Hepatocyte (in vitro differentiated cells): ENCODE results near the gene DTX1. TPM values are rescaled to one million over a fixed set of nuclear protein-coding genes. Genes with fewer than 3 reads are reported as not detected.

Experiments
- DNase-seq: peaks from one replicate; pipeline ENCODE4 v3.0.0-alpha.2; 2016; ENCODE audit warnings: low spot score
- H2AFZ ChIP-seq: fragments of 200-600 bp; sonication (generic); 2 replicates; pipeline ENCODE4 v1.6.0; 2016; ENCODE audit warnings: antibody characterized with exemption, mild to moderate bottlenecking
- H3K27ac ChIP-seq: fragments of 200-600 bp; sonication (generic); 2 replicates; pipeline ENCODE4 v1.5.1; 2016; ENCODE audit warnings: mild to moderate bottlenecking
- H3K27me3 ChIP-seq: fragments of 200-600 bp; sonication (generic); 2 replicates; pipeline ENCODE4 v1.6.1; 2016
- H3K36me3 ChIP-seq: fragments of 200-600 bp; sonication (generic); replicated peaks from 2 replicates; pipeline ENCODE4 v1.5.1; 2016; ENCODE audit warnings: low read depth; ENCODE audit not compliant: insufficient read depth
- H3K4me1 ChIP-seq: fragments of 200-600 bp; sonication (generic); 2 replicates; pipeline ENCODE4 v1.5.1; 2016; ENCODE audit warnings: mild to moderate bottlenecking, moderate library complexity; ENCODE audit not compliant: insufficient read depth
- H3K4me2 ChIP-seq: fragments of 200-600 bp; sonication (generic); 2 replicates; pipeline ENCODE4 v1.6.0; 2016
- H3K4me3 ChIP-seq: fragments of 200-600 bp; sonication (generic); 2 replicates; pipeline ENCODE4 v1.5.1; 2016; ENCODE audit warnings: mild to moderate bottlenecking
- H3K79me2 ChIP-seq: fragments of 200-600 bp; sonication (generic); 2 replicates; pipeline ENCODE4 v1.6.0; 2017; ENCODE audit warnings: mild to moderate bottlenecking
- H3K9me2 ChIP-seq: fragments of 200-600 bp; sonication (generic); replicated peaks from 2 replicates; pipeline ENCODE4 v1.6.0; 2017; ENCODE audit warnings: mild to moderate bottlenecking; ENCODE audit not compliant: insufficient read depth
- H3K9me3 ChIP-seq: fragments of 200-600 bp; sonication (generic); 2 replicates; pipeline ENCODE4 v1.5.1; 2016; ENCODE audit warnings: low read depth, mild to moderate bottlenecking
- H4K20me1 ChIP-seq: fragments of 200-600 bp; sonication (generic); 2 replicates; pipeline ENCODE4 v1.6.0; 2016; ENCODE audit warnings: mild to moderate bottlenecking; ENCODE audit not compliant: insufficient read depth, poor library complexity, severe bottlenecking
- CTCF ChIP-seq: fragments of 200-600 bp; sonication (generic); IDR thresholded peaks from 2 replicates; pipeline ENCODE4 v1.5.1; 2016; ENCODE audit warnings: antibody characterized with exemption, mild to moderate bottlenecking; ENCODE audit not compliant: poor library complexity
- EZH2 ChIP-seq: fragments of 200-600 bp; sonication (generic); IDR thresholded peaks from 2 replicates; pipeline ENCODE4 v1.6.1; 2016; ENCODE audit warnings: antibody characterized with exemption, mild to moderate bottlenecking, borderline replicate concordance
- EZH2phosphoT487 ChIP-seq: fragments of 200-600 bp; sonication (generic); IDR thresholded peaks from one replicate; pipeline ENCODE4 v1.6.1; 2018; ENCODE audit warnings: antibody characterized with exemption, mild to moderate bottlenecking, low read depth, moderate library complexity; ENCODE audit not compliant: unreplicated experiment, severe bottlenecking
- WGBS: methylation state at CpG from one replicate; pipeline ENCODE4 v1.1.6; 2016; ENCODE audit warnings: low lambda C conversion rate; ENCODE audit errors: missing lambda C conversion rate; 5-methylcytosine and 5-hydroxymethylcytosine counted together
- polyA plus RNA-seq: library from polyadenylated mRNA; unstranded; fragments of >200 nt; fragmentation: Nextera tagmentation; extraction: Ambion mirVana; gene quantifications from 2 replicates; pipeline ENCODE4 v1.2.1, GENCODE V29; 2016
- total RNA-seq: library from RNA; depleted of rRNA; stranded (reverse); fragments of >200 nt; gene quantifications from 2 replicates; pipeline ENCODE4 v1.2.3, GENCODE V29; 2014

The DTX1 gene
- total and polyA plus RNA-seq, 2 experiments from 2014 or later = 0.47 to 2.3 TPM

- no peak overlapping the region for H3K4me3 ChIP-seq
- no peaks in the 10 kb centered on the region for H3K9me2 ChIP-seq
- TF ChIP-seq EZH2phosphoT487 = no peak
- no peak overlapping the region for H2AFZ ChIP-seq
- no peaks in the 10 kb centered on the region for H3K27me3 ChIP-seq
- 77% methylated on average over 4 of the region's 4 CpGs for WGBS
- DNase-seq = no peak
- no peaks in the 10 kb centered on the region for H3K9me3 ChIP-seq
- no peaks in the 10 kb centered on the region for H3K36me3 ChIP-seq
- H4K20me1 ChIP-seq = no peaks in the 10 kb centered on the region
- H3K4me1 ChIP-seq = no peaks in the 10 kb centered on the region
- H3K79me2 ChIP-seq = no peaks in the 10 kb centered on the region
- no peak overlapping the region for H3K27ac ChIP-seq
- no peak overlapping the region for H3K4me2 ChIP-seq
Observed at GRCh38 chr12:113039911-113040445, 16.6 kb upstream of the DTX1 start.

- WGBS = 71% methylated on average over 7 of the region's 7 CpGs
- H3K4me2 ChIP-seq = no peak overlapping the region
- H3K4me1 ChIP-seq = no peaks in the 10 kb centered on the region
- no peak overlapping the region for H3K27ac ChIP-seq
- H4K20me1 ChIP-seq = no peaks in the 10 kb centered on the region
- H3K4me3 ChIP-seq = no peak overlapping the region
- H3K9me2 ChIP-seq = no peaks in the 10 kb centered on the region
- no peak overlapping the region for H2AFZ ChIP-seq
- H3K79me2 ChIP-seq = no peaks in the 10 kb centered on the region
- TF ChIP-seq EZH2phosphoT487 = no peak
- no peak for TF ChIP-seq EZH2
- no peaks in the 10 kb centered on the region for H3K36me3 ChIP-seq
- H3K9me3 ChIP-seq = no peaks in the 10 kb centered on the region
- peaks cover 6% of the 10 kb centered on the region for H3K27me3 ChIP-seq
- DNase-seq = peak; percentile 55
Observed at GRCh38 chr12:113040722-113041171, 15.8 kb upstream of the DTX1 start.

- Histone ChIP-seq H3K4me1 (no peaks in the 10 kb centered on the region), H4K20me1 (no peaks in the 10 kb centered on the region), H3K36me3 (no peaks in the 10 kb centered on the region), H2AFZ (no peak overlapping the region), H3K9me3 (no peaks in the 10 kb centered on the region), H3K9me2 (no peaks in the 10 kb centered on the region), H3K4me2 (no peak overlapping the region), H3K4me3 (no peak overlapping the region), H3K27ac (no peak overlapping the region), H3K79me2 (no peaks in the 10 kb centered on the region), H3K27me3 (peaks cover 6% of the 10 kb centered on the region)
- no peak for TF ChIP-seq CTCF
- no peak for TF ChIP-seq EZH2phosphoT487
- DNase-seq = no peak
- 89% methylated on average over 7 of the region's 7 CpGs for WGBS
Observed at GRCh38 chr12:113041560-113041959, 15.0 kb upstream of the DTX1 start.

- Histone ChIP-seq H3K9me2 (no peaks in the 10 kb centered on the region), H3K9me3 (no peaks in the 10 kb centered on the region), H3K27me3 (peaks cover 9% of the 10 kb centered on the region), H3K79me2 (no peaks in the 10 kb centered on the region), H3K4me3 (no peak overlapping the region), H3K27ac (no peak overlapping the region), H4K20me1 (no peaks in the 10 kb centered on the region), H2AFZ (no peak overlapping the region), H3K36me3 (no peaks in the 10 kb centered on the region), H3K4me1 (no peaks in the 10 kb centered on the region), H3K4me2 (no peak overlapping the region)
- 87% methylated on average over 8 of the region's 8 CpGs for WGBS
- TF ChIP-seq CTCF (no peak), EZH2phosphoT487 (no peak), EZH2 (no peak)
- DNase-seq = no peak
Observed at GRCh38 chr12:113043240-113043639, 13.3 kb upstream of the DTX1 start.
